GM12878 (cell line): ENCODE results near the gene SCUBE3. TPM values are rescaled to one million over a fixed set of nuclear protein-coding genes. Genes with fewer than 3 reads are reported as not detected.

ENCODE experiments used
- CUX1 ChIP-seq: IDR thresholded peaks from 2 replicates; pipeline ENCODE4 v1.6.1; 2012; ENCODE audit warnings: improper control_type of control experiment, low read depth, low read length; ENCODE audit not compliant: insufficient replicate concordance
- MEF2B ChIP-seq: fragments of 450-650 bp; IDR thresholded peaks from 2 replicates; pipeline ENCODE4 v1.6.1; 2018; ENCODE audit warnings: mild to moderate bottlenecking, moderate library complexity; ENCODE audit not compliant: partially characterized antibody, poor library complexity, severe bottlenecking
- PKNOX1 ChIP-seq: fragments of 450-650 bp; IDR thresholded peaks from 2 replicates; pipeline ENCODE4 v1.6.1; 2016; ENCODE audit warnings: mild to moderate bottlenecking
- SMC3 ChIP-seq: IDR thresholded peaks from 2 replicates; pipeline ENCODE4 v1.6.1; 2011; ENCODE audit warnings: low read length, improper control_type of control experiment, borderline replicate concordance
- TCF7 ChIP-seq: IDR thresholded peaks from 2 replicates; pipeline ENCODE4 v1.6.1; 2014; ENCODE audit warnings: antibody characterized with exemption, borderline replicate concordance
- polyA plus RNA-seq, 11 experiments: library from polyadenylated mRNA; depleted of rRNA in 4 of 11; unstranded in 6 of 11; stranded (reverse) in 5 of 11; fragments of >200 nt; fragmentation: Nextera tagmentation in 4 of 11; fragmentation: Illumina TruSeq in 1 of 11; extraction: Ambion mirVana in 4 of 11; extraction: Trizol in 1 of 11; gene quantifications; 1 replicate in 1 of 11; 2 replicates in 10 of 11; pipeline versions ENCODE4 v1.2.1 to v1.2.3, GENCODE V29; 2011 to 2016; ENCODE audit warnings: inconsistent platforms in 2 of 11, missing spikeins in 2 of 11, low read depth in 1 of 11
- total RNA-seq, 4 experiments: library from RNA; depleted of rRNA in 3 of 4; stranded (reverse); fragments of >200 nt in 3 of 4; fragmentation: Illumina TruSeq in 1 of 4; extraction: Trizol in 1 of 4; gene quantifications; 2 replicates each; pipeline versions ENCODE4 v1.2.1 to v1.2.3, GENCODE V29; 2013 to 2021

SCUBE3 gene
- total and polyA plus RNA-seq, 10 of the 15 experiments (the other 5 are each of a cell fraction or from before 2014, with no cell fraction given) = under 0.01 to 0.20 (median 0.07) TPM; not detected in 4

- no peak for TF ChIP-seq CUX1
- TF ChIP-seq TCF7 = no peak
- TF ChIP-seq SMC3 = peak; percentile 8; the same call in 1 of the 2 replicates
- TF ChIP-seq MEF2B = peak; percentile 19
- TF ChIP-seq PKNOX1 = 0 out of 2 replicates have a peak, but pooled peaks have one; percentile 12
Measured at GRCh38 chr6:35178932-35179832, 34.6 kb upstream of the SCUBE3 start (continued).
